Hematopoietic multipotent progenitor cell treated with erythropoietin and hydrocortisone succinate and interleukin-3 and kit ligand, for 8 days (in vitro differentiated cells): ENCODE data around the gene CPSF7.

Source experiments
- DNase-seq: peaks from one replicate; pipeline ENCODE4 v3.0.0-alpha.2; 2015

The CPSF7 gene

GRCh38 chr11:61353131-61354067 is 76.4 kb downstream of the CPSF7 start:
- no peak for DNase-seq
